ENCODE measurements around the gene TMEM158.

The TMEM158 gene

GRCh38 chr3:45232521-45232920 is 6.4 kb upstream of the TMEM158 start:
- DNase-seq (ENCODE audit: low read depth) = no peak

GRCh38 chr3:45227946-45228345 is 1.9 kb upstream of the TMEM158 start:
- DNase-seq (ENCODE audit: low read depth) = no peak

GRCh38 chr3:45227071-45227820 is 1.2 kb upstream of the TMEM158 start:
- DNase-seq (ENCODE audit: low read depth) = no peak

- no peak for DNase-seq (ENCODE audit: low read depth)
Observed at GRCh38 chr3:45225465-45226205, 452 bp downstream of the TMEM158 start.

- DNase-seq (ENCODE audit: low read depth) = no peak
Observed at GRCh38 chr3:45224824-45225464, 1.1 kb downstream of the TMEM158 start.

- no peak for DNase-seq (ENCODE audit: low read depth)
Observed at GRCh38 chr3:45223889-45224727, 2.0 kb downstream of the TMEM158 start.

- no peak for DNase-seq (ENCODE audit: low read depth)
Observed at GRCh38 chr3:45219694-45220093, 6.4 kb downstream of the TMEM158 start.

GRCh38 chr3:45218578-45219390 is 7.3 kb downstream of the TMEM158 start:
- no peak for DNase-seq (ENCODE audit: low read depth)

- no peak for DNase-seq (ENCODE audit: low read depth)
Observed at GRCh38 chr3:45216021-45216609, 10.0 kb downstream of the TMEM158 start.

- no peak for DNase-seq (ENCODE audit: low read depth)
Observed at GRCh38 chr3:45215466-45215865, 10.6 kb downstream of the TMEM158 start.

- DNase-seq (ENCODE audit: low read depth) = no peak
Observed at GRCh38 chr3:45214061-45214680, 11.9 kb downstream of the TMEM158 start.

GRCh38 chr3:45212095-45212468 is 14.0 kb downstream of the TMEM158 start:
- no peak for DNase-seq (ENCODE audit: low read depth)

GRCh38 chr3:45211466-45212094 is 14.5 kb downstream of the TMEM158 start:
- no peak for DNase-seq (ENCODE audit: low read depth)

GRCh38 chr3:45210308-45211041 is 15.6 kb downstream of the TMEM158 start:
- DNase-seq (ENCODE audit: low read depth) = peak; percentile 74

- no peak for DNase-seq (ENCODE audit: low read depth)
Observed at GRCh38 chr3:45209526-45209925, 16.6 kb downstream of the TMEM158 start.

- no peak for DNase-seq (ENCODE audit: low read depth)
Observed at GRCh38 chr3:45208586-45208985, 17.5 kb downstream of the TMEM158 start.

- DNase-seq (ENCODE audit: low read depth) = no peak
Observed at GRCh38 chr3:45207446-45207845, 18.6 kb downstream of the TMEM158 start.

- DNase-seq (ENCODE audit: low read depth) = no peak
Observed at GRCh38 chr3:45205126-45205525, 21.0 kb downstream of the TMEM158 start.

- DNase-seq (ENCODE audit: low read depth) = no peak
Observed at GRCh38 chr3:45204136-45204535, 22.0 kb downstream of the TMEM158 start.
